HG03135 (cell line): ENCODE data around the gene BMAL2.

ENCODE experiments used
- ATAC-seq: cut with Tn5 transposase; IDR thresholded peaks from one replicate; pipeline ENCODE4 v1.9.1; 2021; ENCODE audit warnings: mild to moderate bottlenecking, moderate library complexity; ENCODE audit not compliant: unreplicated experiment

BMAL2 gene, protein sequence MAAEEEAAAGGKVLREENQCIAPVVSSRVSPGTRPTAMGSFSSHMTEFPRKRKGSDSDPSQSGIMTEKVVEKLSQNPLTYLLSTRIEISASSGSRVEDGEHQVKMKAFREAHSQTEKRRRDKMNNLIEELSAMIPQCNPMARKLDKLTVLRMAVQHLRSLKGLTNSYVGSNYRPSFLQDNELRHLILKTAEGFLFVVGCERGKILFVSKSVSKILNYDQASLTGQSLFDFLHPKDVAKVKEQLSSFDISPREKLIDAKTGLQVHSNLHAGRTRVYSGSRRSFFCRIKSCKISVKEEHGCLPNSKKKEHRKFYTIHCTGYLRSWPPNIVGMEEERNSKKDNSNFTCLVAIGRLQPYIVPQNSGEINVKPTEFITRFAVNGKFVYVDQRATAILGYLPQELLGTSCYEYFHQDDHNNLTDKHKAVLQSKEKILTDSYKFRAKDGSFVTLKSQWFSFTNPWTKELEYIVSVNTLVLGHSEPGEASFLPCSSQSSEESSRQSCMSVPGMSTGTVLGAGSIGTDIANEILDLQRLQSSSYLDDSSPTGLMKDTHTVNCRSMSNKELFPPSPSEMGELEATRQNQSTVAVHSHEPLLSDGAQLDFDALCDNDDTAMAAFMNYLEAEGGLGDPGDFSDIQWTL

DNA sequence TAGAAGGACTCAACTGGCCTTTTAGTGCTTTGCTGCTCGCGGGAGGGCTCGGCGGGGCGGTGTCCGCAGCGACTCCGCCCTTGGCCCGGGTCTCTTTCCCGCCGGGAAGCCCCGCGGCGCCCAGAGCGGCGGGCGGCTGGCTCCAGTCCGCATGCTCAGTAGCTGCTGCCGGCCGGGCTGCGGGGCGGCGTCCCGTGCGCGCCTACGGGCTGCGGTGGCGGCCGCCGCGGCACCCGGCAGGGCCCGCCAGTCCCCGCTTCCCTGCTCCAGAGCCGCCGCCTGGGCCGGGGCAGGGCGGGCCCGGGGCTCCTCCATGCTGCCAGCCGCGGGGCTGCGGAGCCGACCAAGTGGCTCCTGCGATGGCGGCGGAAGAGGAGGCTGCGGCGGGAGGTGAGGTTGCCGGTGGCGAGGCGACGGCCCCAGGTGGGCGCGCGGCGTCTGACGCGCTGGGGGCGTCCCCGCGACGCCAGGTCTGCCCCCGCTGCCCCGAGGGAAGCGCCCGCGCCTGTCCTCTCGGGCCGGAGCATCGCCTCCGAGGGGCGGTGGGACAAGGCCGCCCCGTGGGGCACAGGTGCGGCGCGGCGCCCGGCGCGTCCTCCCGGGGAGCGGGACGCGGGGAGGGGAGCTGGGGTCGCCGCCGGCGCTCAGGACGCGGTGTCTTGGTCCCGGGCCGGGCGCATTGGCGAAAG, at the start of gene BMAL2:
TSS of gene BMAL2 (plus strand) at position 123 of the 689 bp plus-strand sequence. CDS start at position 360, 237 bp downstream.
- ATAC-seq = peak; percentile 40

DNA sequence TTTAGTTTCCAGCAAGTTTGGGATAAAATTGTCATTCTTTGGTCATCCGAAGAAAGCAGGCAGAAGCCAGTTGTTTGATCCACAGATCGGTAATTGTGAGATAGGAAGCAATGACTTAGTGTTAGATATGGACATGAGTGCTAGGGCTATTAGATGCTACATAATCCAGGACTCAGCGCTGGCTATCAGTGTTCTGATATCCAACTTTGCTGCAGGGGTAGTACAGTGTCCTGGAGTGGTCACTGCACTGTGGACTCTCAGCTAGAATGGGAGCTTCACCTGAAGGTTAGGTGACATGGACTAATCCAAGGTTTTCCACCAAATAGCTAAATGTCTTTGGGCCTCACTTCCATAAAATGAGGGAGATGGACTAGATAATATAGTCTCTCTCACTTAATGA, 48.6 kb upstream of the BMAL2 start:
- no peak for ATAC-seq

DNA sequence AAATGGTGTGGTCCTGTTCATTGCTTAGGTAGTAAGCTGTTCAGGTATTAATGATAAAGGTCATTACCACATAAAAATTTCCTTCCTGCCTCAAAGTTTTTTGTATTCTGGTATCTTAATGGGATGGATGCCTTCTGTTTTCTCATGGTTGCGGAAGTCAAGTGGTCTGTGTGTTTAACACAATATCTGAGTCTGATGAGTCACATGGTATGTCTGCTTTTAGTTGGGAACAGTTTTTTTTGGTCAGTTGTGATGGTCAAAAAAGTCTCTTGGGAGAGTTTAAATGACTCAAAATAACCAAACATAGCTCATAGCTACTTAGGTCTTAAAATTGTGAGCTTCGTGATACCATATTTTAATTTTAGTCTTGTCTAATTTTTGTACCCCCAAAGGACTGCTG, 47.9 kb upstream of the BMAL2 start:
- no peak for ATAC-seq

DNA sequence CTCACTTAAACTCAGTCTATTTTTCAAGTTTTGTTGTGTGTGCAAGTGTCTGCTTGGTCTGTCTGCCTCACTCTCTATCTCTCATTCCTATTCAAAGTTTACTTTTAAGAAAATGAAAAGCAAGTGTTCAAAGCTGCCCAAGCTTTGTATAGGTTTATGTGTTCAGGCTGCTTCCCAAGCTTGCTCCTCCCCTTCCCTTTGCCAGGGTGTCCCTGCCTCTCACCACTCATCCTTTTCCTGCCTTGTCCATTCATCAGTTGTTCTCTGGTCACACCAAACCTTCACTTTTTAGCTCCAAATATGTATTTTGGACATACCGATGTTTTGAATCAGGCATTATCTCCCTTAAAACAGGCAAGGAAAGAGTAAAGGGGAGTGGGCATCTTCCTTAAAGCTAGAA, 47.2 kb upstream of the BMAL2 start:
- no peak for ATAC-seq

DNA sequence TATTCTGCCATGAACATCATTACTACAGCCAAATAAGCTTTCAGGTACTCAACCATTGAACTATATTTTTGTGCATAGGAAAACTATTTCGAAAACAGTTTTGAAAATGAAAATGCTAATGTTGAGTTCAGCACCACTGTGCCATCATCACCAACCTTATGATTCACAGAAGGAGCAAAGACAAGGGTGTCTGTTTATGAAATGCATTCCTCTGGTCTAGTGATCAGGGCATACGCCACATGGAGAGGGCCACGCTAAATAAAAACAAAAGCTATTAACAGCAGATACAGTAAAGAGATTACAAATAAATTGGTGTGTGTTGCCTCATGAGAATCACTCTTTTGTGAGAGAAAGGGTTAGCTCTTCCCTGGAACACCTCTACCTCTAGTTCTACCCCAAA, 43.2 kb upstream of the BMAL2 start:
- ATAC-seq = no peak

DNA sequence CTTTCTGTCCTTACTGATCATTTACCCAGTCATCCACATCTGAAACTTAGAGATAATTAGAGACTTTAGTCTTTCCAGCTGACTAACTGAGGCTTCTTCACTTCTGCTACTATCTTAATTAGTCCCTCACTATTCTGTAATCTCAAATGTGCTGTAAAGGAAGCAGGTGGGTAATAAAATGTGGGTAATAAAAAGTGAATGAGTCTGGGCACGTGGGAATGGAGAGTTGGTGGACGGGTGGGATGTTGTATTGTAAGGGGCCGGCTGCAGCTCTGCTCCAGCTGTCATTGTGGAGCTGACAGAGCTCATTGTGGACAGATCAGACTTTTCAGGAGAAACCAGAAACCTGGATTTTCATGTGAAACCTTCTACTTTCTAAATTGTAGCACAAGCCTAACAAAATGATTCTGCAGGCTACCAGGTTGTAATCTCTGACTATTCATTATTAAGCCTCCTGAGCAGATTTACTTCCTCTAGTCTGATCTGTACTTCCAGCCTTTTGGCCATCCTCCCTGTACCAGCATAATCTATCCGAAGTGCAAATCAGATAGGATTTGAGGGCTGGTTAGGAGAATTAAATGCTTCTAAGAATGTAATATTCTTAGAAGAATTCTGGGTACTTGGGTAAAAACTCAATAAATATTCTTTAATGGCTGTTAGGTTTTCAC, 42.0 kb upstream of the BMAL2 start:
- no peak for ATAC-seq

DNA sequence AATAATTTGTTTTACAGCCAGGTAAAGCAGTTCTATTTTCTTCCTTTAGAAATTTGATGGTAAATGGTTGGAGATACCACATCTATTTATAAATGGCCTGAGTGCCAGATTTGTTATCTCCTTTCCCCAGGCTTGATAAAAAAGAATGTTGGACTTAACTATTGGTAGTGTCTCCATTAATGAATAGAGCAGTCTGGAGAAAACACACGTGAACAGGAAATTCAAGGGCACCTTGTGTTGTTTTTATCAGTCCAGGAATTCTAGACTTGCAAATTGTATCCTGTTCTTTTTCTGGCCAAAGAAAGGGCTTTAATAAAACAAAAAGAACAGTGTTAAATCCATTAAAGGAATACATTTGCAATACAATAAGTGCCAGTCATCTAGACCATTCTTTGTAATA, 40.8 kb upstream of the BMAL2 start:
- ATAC-seq = no peak

DNA sequence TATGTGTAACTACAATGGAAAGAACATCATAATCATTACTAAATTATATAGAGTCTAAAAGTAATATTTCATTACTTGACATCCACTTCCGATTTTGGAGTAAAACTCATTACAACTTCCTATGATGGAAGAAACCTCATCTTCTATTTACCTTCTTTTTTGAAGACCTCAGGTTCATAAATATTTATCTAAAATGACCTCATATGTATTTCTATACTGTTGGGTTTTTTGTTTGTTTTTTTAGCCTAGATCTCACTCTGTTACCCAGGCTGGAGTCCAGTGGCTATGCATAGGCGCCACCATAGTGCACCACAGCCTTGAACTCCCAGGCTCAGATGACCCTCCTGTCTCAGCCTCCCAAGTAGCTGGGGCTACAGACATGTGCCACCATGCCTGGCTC, 39.9 kb upstream of the BMAL2 start:
- no peak for ATAC-seq

DNA sequence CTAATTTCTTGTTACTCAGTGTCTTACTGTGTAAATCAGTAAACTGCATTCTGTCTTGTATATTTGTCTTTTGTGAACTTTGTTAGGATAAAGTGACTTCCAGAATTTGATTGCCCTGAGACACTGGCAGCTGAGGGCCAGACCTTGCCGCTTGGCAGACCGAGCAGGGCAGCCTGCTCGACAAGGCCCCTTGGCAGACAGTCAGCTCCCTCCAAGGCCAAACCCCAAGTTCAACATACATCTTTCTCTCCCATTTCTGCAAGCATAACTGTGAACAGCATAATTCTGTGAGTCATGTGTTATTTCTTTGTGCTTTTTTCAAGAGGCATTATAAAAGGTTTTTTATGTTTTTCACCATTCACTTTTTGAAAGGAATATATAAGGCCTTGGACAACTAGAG, 39.2 kb upstream of the BMAL2 start:
- no peak for ATAC-seq

DNA sequence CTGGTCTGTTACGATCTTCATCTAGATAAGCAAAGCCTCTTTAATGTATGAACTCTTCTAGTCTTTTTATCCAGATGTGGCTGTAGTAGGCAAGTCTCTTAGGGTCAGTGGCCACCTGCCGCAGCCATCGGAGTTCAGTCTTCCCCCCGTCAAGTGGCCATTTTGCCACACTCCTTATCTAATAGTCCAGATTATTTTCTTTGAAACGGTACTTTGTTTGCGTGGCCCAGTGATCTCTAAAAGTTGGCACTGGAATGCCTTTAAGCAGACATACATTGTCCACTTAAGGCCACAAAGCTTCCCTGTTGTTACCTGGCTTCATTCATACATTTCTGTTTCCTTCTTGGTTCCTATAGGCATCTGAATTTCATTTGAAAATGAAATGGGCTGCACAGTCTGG, 36.0 kb upstream of the BMAL2 start:
- no peak for ATAC-seq

DNA sequence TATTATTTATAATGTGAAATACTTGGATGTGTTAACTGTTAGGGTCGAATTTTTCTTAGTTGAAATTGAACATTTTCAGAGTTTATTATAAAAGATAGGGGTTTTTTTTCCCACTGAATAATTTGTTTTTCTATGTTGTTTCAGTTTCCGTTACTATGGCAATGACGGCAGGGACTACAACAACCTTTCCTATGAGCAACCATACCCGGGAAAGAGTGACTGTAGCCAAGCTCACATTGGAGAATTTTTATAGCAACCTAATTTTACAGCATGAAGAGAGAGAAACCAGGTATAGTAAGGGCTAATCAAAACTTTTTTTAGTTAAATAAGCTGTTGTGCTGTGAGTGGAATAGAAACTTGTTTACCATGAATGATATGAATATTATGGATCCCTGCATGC, 35.1 kb upstream of the BMAL2 start:
- ATAC-seq = no peak

DNA sequence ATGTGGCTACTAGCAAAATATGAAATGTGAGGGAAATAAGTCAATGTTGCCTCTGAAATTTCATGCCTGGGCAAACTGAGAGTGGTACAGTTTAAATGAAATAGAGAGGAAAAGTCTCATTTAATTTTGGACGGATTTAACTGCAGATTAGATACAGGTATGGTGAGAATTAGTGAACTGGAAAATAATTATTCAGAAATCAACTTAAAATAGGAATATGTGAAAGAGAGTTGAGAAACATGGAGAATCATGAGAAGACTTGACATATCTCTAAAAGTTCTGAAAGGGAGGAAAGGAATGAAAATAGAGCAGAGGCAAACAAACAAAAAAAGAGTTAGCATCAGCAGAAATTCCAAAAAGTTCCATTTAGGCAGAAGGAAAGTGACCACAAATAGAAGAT, 33.5 kb upstream of the BMAL2 start:
- ATAC-seq = no peak

DNA sequence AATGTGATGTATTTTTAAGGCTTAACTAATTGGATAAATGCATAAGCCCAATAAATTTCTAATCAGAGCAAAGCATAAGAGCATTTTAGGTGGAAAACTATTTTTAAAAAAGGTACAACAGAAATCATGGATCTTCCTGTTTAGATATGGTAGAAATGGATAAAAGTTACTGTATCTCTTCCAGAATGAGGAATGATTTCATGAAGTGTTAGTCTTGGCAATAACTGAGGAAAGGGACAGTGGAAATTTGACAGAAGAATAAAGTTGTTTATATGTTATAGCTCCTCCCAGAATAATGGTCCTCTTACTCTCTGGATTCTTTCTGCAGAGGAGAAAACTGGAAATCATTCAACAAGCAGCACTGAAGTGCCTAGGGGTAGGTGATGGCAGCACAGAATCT, 32.4 kb upstream of the BMAL2 start:
- no peak for ATAC-seq

DNA sequence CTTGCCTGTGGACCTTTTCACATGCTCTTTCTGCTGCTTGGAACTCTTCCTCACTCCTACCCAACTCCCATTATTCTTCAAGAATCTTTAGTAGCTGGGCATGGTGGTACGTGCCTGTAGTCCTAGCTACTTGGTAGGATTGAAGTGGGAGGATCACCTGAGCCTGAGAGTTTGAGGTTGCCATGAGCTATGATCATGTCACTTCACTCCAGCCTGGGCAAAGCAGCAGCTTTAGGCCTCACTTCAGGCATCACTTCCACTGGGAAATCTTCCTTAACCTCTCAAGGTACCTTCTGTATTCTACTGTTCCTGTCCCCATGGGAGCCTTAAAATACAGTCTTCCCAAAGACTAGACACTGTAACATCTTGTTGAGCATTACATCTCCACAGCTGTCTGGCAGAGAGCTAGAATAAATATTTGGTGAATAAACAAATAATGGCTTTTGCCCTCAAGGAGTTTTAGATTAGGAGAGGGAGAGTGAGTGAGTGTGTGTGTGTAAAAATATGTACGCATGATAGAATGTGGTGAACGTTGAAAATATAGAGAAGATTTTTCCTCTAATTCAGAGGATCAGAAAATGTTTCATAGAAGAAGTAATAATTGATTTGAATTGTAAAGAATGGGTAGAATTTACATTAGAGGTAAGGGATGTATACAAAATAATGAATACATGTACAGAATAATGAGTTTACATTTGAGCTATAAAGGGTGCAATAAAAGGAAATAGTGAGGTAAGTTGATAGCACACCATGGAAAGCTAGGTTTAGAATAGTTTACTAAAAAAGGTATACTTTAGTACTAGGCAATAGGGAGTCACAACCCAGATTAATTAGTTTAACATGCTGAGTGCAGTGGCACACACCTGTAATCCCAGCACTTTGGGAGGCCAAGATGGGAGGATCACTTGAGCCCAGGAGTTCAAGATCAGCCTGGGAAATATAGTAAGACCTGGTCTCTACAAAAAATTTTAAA, 29.2 kb upstream of the BMAL2 start:
- ATAC-seq = no peak

DNA sequence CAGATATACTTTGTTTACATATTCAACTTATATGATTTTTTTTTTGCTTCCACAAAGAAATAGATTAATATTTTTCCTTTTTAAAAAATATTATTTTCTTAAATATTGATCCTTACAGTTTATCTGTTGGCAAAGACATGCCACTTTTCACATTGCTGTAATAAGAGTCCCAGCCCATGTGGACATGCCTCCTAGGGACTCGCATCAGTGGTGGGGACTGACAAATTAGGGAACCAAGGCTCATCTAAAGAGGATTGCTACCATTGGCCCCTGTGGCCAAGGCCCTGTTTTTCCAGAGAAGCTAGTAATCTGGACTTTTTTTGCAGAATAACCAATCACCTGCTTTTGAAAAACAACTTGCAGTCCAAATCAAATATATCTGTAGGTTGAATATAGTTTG, 27.8 kb upstream of the BMAL2 start:
- ATAC-seq = no peak

DNA sequence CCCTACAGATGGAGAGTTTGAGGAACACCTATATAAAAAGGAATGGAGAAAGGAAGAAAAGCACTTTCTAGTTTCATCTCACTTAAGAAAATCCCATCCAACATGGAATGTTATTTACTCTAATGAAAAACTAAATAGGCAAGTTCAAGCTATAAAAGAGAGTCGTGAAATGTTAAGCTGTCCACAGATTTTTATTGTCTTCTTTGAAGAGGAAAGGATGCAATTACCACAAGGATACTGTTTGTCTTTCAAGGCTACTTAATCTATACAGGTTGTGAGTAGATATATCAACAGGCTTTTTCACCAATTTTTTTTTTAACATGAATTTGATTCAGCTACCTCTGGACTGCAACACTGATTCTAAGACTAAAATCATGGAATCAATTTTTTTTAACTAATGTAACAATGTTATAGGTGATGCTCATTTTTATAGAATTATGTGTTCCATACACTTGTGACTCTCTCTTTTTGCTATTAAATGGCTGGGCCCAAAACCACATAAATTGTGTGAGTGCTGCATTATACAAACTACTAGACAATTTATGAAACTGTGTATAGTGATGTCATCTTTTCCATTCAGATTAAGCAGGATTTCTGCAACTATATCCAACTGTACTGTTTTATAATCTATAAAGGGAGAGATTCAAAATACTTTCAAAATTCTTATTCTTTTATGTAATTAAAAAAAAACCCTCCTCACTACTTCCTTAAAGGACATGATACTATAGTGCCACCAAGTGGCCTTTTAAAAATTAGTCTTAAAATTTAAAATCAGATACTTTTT, 26.8 kb upstream of the BMAL2 start:
- no peak for ATAC-seq

DNA sequence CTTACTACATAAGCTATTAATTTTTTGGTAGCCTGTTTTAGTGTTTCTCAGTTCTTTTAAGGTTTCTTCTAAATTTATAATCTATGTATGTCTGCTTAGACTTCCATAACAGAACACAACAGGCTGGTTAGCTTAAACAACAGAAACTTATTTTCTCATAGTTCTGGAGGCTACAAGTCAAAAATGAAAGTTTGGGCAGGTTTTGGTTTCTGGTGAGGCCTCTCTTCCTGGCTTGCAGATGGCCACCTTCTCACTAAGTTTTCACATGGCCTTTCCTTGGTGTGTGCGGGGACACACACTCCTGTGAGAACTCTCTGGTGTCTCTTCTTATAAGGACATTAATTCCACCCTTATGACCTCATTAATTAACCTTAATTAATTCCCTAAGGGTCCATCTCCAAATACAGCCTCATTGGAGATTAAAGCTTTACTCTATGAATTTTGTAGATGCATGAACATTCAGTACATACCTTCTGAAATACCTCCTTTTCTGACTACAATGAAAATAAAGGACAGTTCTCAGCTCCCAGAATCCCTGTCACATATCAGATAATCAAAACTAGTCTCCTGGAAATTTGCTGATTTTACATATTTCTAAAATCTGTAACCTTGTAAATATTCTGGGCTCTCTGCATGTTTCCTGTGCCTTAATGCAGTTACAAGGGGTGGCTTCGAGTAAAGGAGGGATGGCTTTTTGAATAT, 23.2 kb upstream of the BMAL2 start:
- ATAC-seq = no peak

DNA sequence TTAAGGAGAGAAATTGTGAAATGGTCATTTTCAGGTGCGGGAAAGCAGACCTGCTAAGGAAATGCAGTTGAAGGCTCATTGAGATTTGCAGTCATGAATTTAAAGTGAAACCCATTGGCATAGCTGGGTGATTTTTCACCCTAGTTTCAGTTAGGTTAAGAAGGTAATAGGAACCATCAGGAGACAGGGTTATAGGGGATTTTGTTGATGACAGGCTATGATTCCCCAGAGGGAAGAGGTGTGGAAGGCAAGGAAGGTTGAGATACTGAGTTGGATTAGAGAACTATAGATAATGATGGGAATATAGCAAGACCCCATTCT, 22.7 kb upstream of the BMAL2 start:
- ATAC-seq = no peak

DNA sequence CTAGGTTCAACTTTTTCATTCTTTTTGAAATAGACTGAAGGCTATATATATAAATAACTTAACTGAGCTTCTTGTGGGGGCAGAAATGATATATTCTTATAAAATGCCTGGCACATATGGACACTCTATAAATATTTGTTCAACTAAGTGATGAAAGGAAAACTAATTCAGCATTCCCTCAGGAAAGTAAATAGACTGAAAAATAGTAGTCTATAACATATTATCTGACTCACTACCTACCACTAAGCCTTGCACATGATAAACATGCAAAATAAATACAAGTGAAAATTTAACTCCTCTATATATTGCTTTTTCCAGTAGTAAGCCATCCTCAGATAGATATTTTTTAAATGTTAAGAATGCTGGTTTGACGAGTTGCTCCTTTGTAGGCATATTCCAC, 15.7 kb upstream of the BMAL2 start:
- ATAC-seq = no peak
